Lower leg skin (tissue), 3 donors: ENCODE measurements around the gene EFS.

Experiments used
- POLR2A ChIP-seq, 2 donors: fragments of 450-650 bp; IDR thresholded peaks; one replicate each; pipeline ENCODE4 v1.6.1; 2016 to 2017; ENCODE audit warnings: antibody characterized with exemption in 2 of 2, mild to moderate bottlenecking in 1 of 2, moderate library complexity in 1 of 2
- TF ChIP-seq, protein P1 (sequence below), 3 donors: fragments of 450-650 bp; IDR thresholded peaks; one replicate each; pipeline ENCODE4 v1.5.1; 2016; ENCODE audit warnings: antibody characterized with exemption in 3 of 3, mild to moderate bottlenecking in 3 of 3, moderate library complexity in 2 of 3

DNA sequence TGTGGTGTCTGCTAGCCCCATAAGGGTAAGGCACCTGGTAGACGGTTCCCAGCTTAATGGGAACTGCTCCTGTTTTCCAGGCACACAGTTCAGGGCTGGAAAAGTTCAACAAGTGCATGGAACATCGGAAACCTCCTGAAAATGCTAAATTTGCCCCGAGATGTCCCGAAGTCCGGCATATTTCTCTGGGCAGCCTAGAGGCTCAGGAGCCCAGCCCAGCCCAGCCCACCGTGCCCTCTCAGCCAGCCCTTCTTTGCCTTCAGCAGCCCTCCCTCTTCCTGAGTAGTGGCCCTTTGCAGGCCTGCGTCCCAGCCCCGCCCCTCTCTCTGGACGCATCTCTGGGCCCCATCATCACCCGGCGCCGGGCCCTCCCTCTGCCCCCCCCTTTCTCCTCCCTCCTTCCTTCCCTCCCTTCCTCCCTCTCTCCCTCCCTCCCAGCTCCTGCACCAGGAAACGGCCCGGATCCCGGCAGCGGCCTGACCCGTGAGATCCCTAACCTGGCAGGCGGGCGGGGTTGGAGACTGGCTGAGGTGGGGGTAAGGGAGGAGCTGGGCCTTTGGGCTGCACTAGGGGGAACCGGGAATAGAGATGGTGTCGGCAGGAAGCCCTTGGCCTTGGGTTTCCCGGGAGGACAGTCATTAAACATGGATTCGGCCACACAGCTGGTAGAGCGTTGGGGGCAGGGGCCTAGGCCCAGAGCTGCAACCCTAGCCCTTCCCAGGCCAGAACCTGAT is 58.4 kb downstream of the EFS start, which contains the start of gene BCL2L2:
- TF ChIP-seq, protein P1, sequence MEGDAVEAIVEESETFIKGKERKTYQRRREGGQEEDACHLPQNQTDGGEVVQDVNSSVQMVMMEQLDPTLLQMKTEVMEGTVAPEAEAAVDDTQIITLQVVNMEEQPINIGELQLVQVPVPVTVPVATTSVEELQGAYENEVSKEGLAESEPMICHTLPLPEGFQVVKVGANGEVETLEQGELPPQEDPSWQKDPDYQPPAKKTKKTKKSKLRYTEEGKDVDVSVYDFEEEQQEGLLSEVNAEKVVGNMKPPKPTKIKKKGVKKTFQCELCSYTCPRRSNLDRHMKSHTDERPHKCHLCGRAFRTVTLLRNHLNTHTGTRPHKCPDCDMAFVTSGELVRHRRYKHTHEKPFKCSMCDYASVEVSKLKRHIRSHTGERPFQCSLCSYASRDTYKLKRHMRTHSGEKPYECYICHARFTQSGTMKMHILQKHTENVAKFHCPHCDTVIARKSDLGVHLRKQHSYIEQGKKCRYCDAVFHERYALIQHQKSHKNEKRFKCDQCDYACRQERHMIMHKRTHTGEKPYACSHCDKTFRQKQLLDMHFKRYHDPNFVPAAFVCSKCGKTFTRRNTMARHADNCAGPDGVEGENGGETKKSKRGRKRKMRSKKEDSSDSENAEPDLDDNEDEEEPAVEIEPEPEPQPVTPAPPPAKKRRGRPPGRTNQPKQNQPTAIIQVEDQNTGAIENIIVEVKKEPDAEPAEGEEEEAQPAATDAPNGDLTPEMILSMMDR (IDR thresholded peaks at IDR 0.05) = no peak
- peak in 1 of 2 donors; percentile 22 for TF ChIP-seq POLR2A (IDR thresholded peaks at IDR 0.05)
